ENCODE results near the gene ZC3H18. TPM values are rescaled to one million over a fixed set of nuclear protein-coding genes. Genes with fewer than 3 reads are reported as not detected.
A peak's percentile ranks its signal among the peaks of the same experiment; 100 is the strongest.

The ZC3H18 gene
- 52.1 TPM for polyA plus RNA-seq (2012; ENCODE audit: insufficient read depth, insufficient read length)

DNA sequence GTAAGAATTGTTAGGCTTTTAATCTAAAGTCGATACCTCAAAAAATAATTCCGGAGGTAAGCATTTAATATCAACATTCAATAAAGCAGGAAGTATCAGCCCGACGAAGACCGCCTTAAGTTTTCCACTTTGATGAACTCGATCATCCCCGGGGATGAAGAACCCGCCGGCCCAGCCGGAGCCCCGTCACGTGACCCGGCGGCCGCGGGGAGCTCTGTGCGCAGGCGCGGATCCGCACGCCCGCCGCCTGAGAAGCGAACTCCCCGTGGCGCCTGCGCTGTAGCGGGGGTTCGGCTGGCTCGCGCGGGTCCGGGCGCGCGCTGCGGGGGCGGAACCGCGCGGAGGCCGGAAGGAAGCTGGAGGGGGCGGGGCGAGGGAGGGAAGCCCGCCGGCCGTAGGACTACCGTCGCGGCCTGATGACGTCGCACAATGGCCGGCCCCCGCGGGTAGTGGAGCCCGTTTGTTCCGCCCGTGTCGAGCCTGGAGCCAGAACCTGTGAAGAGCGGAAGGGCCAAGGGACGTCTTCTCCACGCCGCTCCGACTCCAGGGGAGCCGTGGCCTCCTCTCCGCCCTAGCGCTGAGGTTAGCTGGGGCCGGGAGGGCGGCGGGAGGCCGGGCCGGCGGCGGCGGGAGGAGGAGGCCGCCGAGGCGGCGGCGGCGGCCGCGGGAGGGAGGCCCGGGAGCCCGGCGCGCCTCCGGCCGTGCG lies at the start of gene ZC3H18:
ZC3H18 (plus strand) TSS at position 419 of the 706 bp plus-strand sequence. CDS start 6,721 bp downstream, outside the sequence.
- peak within 1 kb of the TSS; percentile 89 for H3K4me3 ChIP-seq (ENCODE audit: low read length)
- DNase-seq (ENCODE audit: low read depth, low spot score), result peak; percentile 87

DNA sequence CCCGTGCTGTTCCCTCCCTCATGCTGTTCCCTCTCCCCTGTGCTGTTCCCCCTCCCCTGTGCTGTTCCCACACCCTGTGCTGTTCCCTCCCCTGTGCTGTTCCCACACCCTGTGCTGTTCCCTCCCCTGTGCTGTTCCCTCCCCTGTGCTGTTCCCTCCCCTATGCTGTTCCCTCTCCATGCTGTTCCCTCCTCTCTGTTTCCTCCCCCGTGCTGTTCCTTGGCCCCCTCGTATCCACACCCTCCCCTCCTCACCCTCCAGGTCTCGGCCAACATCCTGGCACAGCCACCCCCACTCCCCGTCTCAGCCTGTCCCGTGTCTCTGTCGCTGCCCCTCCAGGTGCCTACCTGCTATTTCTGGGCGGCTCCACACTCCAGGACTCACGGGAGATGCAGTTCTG lies 48.5 kb upstream of the ZC3H18 start:
- no peak overlapping the region for H3K4me3 ChIP-seq (ENCODE audit: low read length)
- no peak for DNase-seq (ENCODE audit: low read depth, low spot score)

DNA sequence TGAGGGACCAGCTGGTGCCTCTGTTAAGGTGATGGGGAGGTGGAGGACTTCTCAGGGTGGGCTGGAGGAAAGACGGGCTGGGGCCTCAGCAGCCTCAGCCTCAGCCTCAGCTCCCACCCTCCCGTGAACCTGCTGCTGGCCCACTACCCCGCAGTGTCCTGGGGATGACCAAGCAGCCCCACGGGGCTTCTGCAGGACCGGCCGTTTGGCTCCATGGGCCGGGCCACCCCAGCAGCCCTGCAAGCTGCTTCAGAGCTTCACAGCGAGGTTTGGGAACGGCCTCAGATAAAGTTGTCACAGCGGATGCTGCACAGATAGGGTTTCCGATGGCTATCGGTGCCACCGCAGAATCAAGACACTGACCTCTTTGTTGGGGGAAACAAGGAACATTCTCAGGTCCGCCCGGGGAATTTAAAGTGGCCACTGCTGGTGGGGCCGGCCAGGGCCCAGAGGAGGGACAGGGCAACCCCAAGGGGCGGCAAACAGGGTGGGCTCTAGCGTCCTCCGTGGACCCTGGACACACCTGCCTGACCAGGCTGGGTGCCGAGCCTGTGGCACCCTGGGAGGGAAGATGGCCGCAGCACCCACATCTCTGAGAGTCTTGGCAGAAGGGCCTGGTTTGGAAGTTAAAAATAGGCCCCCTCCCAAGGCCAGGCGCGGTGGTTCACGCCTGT lies 47.8 kb upstream of the ZC3H18 start:
- H3K4me3 ChIP-seq (ENCODE audit: low read length), result no peak overlapping the region
- no peak for DNase-seq (ENCODE audit: low read depth, low spot score)

DNA sequence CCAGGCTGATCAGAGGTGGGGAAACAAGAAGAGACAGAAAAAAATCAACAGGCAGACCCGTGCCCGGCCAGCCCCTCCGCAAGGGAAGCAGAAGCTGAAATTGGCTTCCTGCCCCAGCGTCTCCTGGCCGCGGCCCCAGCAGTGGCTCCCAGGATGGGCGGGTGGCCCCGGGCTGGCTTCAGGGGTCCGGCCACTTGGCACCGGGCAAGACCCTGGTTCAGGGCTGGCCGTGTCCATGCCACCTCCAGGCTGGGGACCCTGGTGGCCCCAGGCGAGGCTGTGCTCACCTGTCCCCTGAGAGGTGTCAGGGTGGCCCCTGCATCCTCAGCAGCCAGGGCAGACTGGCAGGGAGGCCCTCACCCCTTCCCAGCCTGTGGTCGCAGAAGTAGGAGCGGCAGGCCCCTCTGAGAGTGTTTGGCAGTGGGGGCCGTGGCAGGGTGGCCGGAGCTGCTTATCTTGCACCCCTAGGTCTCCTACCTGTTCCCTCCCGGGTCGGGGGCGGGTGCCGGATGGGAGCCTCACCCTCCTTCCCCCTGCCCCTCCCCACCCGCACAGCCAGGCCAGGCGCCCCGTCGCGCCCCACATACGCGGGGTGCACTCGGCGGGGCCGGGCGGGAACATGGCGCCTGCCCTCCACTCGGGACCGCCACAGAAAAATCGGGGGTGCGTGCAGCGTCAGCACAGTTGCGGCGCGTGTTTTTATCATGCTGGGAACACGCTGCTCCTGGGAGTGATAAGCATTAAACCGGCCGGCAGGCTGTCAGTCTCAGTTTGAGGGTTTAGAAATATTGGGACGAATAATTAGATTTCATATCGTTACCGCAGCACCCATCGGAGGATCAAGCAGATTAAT lies 46.7 kb upstream of the ZC3H18 start:
- DNase-seq (ENCODE audit: low read depth, low spot score), result no peak
- H3K4me3 ChIP-seq (ENCODE audit: low read length), result no peak overlapping the region

DNA sequence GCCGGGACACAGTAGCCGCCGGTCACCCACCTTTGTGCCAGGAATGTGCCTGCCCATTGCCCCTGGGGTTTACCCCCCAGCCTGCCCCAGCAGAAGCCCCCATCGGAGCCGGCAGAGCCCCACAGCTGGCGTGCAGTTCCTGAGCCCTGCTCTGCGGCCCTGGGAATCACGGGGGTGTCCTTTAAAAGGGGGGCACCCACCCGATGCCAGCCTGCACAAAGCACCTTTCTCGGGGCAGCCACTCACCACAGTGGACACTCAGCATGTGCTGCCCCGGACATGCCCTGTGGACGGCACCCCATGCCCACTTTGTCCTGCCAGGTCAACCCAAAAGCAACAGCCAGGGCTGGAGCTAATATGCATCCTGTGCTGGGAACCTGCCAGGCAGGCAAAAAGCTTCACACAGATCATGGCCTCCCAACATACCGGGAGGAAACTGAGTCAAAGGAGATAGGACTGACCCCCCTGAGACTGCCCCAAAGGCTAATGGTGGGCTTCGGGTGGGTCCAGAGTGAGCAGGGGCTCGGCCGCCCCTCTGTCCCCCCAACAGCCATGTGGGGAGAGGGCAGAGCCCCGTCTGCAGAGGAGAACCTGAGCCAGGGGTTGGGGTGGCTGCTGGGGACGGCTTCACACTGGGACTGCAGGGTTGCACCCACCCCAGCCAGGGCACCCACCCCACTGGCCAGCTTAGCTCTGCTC lies 45.8 kb upstream of the ZC3H18 start:
- no peak overlapping the region for H3K4me3 ChIP-seq (ENCODE audit: low read length)
- no peak for DNase-seq (ENCODE audit: low read depth, low spot score)

DNA sequence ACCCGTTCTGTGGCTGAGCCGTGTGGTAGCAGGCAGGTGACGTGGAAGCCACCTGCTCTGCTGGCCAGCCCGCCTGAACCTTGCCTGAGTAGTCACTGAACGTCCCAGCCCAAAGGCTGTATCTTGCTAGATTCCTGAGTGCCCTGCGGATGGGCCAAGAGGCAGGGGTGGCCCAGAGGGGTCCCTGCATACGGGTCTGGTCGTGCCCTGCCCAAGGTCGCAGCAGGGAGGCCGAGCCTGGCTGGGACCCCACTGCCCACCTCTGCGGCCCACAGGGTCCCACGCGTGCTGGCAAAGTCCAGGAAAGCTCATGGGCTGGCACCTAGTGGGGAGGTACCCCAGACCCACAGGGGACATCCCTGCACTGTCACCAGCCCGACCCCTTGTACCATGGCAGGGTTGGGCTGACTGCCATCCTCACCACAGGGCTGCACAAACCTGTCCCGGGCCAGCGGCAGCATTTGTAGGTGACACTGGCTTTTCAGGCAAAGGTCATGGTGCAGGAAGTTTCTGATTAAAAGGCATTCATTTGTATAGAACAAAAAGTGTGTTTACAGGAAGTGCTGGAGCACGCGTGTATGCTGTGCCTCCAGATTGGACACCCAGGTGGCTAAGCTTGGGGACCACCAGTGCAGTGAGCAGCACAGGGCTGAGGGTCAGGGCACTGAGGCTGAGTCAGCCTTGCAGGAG lies 45.1 kb upstream of the ZC3H18 start:
- H3K4me3 ChIP-seq (ENCODE audit: low read length), result no peak overlapping the region
- DNase-seq (ENCODE audit: low read depth, low spot score), result no peak

DNA sequence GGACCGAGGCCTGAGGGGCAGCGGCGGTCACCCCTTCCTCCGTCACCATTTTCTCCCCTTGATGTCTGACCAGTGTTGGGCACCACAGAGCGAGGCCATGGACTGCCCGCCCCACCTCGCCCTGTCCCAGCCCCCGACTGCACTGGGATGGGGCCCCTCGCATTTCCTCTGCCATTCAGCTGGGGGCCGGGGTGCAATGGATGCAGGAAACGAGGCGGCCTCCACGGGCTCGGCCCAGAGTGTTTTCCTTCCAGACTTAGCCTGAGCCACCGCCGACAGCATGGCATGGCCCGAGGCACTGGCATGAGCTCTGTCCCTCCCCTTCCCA lies 44.6 kb upstream of the ZC3H18 start:
- no peak for DNase-seq (ENCODE audit: low read depth, low spot score)
- no peak overlapping the region for H3K4me3 ChIP-seq (ENCODE audit: low read length)

DNA sequence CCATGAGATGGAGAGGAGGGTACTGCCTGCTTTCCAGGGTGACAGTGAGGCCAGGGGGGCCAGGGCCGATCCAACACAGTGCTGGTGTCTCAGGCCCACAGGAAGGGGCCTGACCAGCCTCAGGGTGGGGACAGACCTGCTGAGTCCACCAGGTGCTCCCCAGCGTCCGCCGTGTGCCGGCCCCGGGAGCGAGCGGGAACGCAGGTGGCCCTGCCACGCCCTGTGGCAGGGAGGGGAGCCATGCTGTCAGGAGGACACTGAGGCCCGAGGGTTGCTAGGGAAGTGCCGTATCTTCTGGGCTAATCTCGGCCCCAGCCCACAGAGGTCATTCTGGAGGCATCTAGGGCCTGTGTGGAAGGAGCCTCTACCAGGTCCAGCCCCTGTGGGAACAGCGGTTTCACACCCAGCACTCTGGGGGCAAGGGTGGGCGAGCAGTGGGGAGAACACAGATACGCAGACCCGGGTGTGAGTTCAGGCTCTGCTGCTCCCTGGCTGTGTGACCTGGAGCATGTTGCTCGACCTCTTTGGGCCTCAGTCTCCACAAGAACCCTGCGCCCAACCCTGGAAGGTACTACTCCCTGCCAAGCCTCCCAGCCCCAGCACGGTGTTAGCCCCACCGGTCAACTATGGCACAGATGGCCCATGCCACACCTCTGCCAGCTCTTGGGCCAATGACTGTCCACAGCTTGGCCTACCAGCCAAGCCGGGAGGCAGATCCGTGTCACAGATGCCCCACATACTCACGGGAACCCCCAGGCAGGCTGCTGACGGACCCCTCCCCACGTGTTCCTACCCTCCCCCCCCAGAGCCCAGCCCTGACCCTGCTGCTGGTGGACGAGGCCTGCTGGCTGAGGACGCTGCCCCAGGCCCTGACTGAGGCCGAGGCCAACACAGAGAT lies 43.9 kb upstream of the ZC3H18 start:
- no peak overlapping the region for H3K4me3 ChIP-seq (ENCODE audit: low read length)
- no peak for DNase-seq (ENCODE audit: low read depth, low spot score)

DNA sequence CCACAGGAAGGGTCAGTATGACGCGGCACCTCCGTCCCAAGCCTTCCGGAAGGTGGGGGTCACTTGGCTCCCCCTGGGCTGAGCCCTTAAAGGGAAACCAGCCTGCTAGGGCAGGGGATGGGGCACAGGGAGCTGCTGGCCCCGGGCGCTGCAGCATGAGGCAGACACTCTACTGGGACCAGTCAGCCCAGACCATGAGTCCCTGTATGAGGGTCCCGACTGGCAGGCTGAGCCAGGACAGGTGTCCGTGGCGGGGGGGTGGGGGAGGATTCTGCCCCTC lies 43.4 kb upstream of the ZC3H18 start:
- no peak for DNase-seq (ENCODE audit: low read depth, low spot score)
- no peak overlapping the region for H3K4me3 ChIP-seq (ENCODE audit: low read length)

DNA sequence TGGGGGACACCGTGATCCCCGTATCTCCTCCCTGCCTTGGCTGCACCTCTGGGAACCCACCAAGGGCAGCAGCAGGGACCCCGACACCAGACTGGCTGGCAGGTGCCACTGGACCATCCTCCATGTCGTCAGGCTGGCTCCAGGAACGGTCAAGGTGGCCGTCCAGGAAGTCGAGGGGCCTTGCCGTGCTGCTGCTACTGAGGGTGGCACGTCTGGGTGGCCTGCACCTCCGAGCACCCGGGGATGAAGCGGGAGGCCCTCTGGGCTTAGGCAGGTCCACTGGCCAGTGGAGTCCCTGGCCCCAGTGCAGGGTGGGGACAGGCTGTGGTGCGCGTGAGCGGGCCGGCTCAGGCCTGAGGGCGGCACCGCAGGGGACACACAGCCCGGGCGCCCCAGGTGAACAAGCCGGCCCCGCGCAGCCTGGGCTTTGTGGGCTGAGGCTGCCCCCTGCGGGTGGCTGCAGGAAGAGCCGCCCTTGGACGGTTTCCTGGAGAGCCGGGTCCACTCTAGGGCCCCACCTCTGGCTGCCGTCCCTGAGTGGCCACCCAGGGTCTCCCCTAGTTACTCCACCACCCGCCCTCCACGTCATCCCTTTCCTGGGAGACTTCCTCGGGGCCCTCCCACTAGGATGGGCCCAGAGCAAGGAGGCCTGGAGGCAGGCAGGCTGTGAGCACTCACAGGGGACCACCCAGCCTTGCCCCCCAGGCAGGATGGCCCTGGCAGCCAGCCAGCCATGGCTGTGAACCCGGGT lies 42.8 kb upstream of the ZC3H18 start:
- H3K4me3 ChIP-seq (ENCODE audit: low read length), result no peak overlapping the region
- DNase-seq (ENCODE audit: low read depth, low spot score), result no peak

DNA sequence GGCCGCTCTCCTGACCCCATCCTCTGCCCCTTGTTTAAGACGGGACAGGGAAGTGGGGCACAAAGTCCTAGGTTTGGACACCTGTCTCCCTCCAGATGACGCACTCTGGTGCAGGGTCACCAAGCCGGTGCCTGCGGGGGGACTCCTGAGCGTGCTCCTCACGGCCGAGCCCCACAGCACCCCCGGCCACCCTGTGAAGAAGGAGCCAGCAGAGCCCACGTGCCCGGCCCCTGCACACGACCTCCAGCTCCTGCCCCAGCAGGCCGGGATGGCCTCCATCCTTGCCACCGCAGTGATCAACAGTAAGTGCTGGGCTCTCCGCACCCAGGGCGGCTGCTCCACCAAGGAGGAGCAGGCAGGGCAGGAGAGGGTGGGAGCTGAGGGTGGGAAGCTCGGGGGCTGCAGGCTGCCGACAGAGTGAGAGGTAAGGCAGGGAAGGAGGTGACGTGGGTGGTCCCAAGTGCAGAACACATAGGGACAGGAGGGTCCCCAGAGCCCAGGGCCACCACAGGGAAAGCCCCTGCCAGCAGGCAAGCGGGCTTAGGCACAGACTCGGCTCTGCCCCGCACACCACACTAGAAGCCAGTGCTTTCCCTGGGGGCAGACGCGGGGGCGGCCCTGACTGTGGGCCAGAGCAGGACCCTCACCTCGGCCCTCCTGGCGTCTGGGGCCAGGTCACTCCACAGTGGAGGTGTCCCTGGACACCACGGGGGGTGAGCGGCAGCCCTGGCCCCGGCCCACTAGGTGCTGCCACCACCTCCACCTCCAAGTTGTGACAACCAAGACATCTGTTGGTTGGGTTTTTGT lies 42.1 kb upstream of the ZC3H18 start:
- no peak for DNase-seq (ENCODE audit: low read depth, low spot score)
- no peak overlapping the region for H3K4me3 ChIP-seq (ENCODE audit: low read length)

DNA sequence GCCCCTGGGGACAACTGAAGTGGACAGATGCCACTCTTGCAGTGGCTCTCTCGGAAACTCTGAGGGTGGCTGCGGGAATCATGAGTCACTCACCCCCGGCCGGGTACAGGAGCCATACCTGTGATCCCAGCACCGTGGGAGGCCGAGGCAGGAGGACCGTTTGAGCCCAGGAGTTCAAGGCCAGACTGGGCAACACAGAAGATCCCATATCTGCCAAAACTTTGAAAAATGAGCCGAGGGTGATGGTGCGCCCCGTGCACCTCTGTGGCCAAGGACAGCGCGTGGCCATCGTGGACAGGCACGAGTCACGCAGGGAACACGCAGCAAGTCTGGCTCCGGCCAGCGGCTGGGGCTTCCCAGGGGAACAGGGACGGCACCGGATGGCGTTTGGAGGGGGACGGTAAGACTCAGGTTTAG lies 41.3 kb upstream of the ZC3H18 start:
- H3K4me3 ChIP-seq (ENCODE audit: low read length), result no peak overlapping the region
- DNase-seq (ENCODE audit: low read depth, low spot score), result no peak

DNA sequence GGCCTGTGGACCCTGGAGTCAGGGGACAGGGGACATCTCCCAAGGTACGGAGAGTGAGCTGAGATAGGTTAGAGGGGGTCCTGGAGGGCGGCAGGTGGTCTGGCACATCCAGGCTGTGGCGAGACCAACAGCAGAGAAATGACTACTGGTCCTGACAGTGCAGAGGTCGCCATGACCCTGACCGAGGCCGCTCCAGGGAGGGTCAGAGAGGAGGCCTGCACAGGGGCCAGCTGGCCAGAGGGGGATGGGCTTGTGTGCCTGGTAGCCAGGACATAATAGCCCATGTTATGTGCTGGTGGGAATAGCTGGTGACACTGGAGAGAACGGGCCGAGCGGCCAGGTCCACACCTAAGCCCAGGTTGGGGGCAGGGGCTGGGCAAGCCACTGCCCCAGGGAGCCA lies 40.6 kb upstream of the ZC3H18 start:
- H3K4me3 ChIP-seq (ENCODE audit: low read length), result no peak overlapping the region
- no peak for DNase-seq (ENCODE audit: low read depth, low spot score)

DNA sequence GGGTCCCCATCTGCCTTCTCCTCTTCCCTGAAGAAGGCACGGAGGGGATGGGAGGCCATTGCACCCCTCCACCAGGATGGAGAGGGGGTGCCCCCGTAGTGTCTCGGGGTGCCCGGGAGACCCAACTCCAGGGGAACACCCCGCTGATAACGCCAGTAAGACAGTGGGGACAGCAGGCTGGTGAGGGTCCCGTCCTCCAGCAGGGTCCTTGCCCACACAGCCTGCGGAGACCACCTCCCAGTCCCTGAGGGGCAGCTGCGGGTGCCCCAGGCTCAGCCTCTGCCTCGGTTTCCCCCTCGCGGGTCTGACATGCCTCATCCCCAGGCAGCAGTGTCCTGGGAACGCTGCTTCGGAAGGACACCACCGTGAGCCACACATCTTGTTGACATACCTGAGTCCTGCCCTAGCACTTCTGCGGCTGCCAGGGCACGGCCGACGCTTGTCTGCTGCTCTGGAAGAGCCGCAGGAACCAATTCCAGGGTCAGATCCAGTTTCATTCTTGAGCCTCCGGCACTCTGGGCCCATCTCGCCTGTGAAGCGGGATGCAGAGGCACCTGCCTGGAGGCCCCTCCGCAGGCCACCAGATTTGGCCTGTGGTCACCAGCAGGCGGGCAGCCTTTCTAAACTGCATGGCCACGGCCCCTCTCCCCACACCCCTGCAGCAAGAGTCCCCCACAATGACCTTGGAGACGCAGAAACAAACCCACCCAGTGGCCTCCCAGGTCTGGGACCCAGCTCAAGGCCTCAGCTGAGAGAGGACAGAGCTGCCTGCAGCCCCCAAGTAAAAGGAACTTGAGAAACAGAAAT lies 39.9 kb upstream of the ZC3H18 start:
- DNase-seq (ENCODE audit: low read depth, low spot score), result no peak
- no peak overlapping the region for H3K4me3 ChIP-seq (ENCODE audit: low read length)

DNA sequence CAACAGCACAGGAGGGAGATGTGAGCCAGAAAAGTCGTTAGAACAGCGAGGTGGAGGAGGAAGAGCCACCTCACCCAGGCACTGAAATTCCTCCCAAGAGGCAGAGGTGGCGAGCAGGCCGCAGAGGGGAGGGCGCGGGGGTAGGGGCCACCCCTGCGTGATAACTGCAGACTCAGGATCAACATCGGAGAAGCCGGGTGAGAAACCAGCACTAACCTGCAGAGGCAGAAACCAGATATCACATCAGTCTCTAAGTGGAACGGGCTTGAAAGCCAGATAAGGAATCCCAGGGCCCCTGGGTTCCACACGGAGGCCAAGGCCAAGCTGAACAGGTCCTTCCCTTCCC lies 39.4 kb upstream of the ZC3H18 start:
- no peak overlapping the region for H3K4me3 ChIP-seq (ENCODE audit: low read length)
- DNase-seq (ENCODE audit: low read depth, low spot score), result no peak

DNA sequence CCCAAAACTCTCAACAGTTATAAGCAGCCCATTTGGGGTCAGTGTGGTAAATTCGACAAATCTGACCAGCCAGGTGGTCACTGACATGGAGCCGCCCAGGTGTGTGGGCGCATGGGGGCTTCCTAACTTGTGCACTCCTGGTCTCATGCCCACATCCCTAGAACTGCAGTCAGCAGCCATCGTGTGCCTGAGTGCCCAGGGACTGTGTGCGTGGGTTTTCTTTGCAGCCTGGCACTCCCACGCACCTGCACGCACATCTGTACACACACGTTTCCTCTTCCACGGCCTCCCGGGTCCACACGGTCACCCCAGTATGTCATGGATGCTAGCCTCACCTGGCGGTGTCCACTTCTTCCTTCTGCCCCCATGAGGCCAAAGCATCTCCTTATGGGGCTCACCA lies 38.9 kb upstream of the ZC3H18 start:
- no peak for DNase-seq (ENCODE audit: low read depth, low spot score)
- H3K4me3 ChIP-seq (ENCODE audit: low read length), result no peak overlapping the region
